ENCODE data around the gene LDHAL6B. TPM values are rescaled to one million over a fixed set of nuclear protein-coding genes. Genes with fewer than 3 reads are reported as not detected.

LDHAL6B gene
- polyA plus RNA-seq, 1 of the 3 experiments (the other 2 are of a cell fraction) = not detected

DNA sequence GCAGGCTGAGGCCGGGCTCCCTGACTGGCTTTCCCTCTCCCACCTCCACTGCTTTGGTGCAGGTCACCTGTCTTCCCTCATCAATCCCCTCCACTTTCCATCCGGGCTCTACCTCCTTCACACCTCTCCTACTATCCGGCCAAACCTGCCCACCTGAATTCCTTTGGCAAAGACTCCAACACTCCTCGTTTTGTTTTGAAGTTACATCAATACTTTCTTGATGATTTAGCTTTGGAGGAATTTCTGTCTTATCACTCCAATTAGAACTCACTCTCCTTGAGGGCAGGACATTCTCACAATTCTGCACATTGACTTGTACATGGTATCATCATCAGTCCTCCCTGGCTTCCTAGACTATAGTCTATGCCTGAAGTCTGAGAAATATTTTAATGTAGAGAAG lies 20.4 kb downstream of the LDHAL6B start:
- no peaks in the 10 kb centered on the region for H3K27me3 ChIP-seq (ENCODE audit: insufficient read depth)
- POLR2A ChIA-PET = no interaction called here
- no peak for DNase-seq
- peaks cover 0 to 14% of the 10 kb centered on the region in 2 experiments; a peak in 1 of 4 replicates for H3K4me1 ChIP-seq (ENCODE audit: control insufficient read depth in 1 of 2, insufficient read depth in 2 of 2, low read depth in 1 of 2, low read length in 1 of 2)
- H3K9me3 ChIP-seq = no peaks in the 10 kb centered on the region
- no peaks in the 10 kb centered on the region for H3K9me2 ChIP-seq
- H3K27ac ChIP-seq (ENCODE audit: low read depth in 2 of 2, low read length in 1 of 2) = no peak overlapping the region
- WGBS (ENCODE audit: low lambda C conversion rate) = 87% methylated on average over 4 of the region's 4 CpGs
- 0 out of 2 replicates have a peak, but pooled peaks cover 3% of the 10 kb centered on the region for H4K20me1 ChIP-seq (ENCODE audit: insufficient read depth)
- H3K4me2 ChIP-seq = no peak overlapping the region
- H3K79me2 ChIP-seq (ENCODE audit: insufficient read depth) = no peaks in the 10 kb centered on the region
- H3K36me3 ChIP-seq (replicated peaks in 1 of 2; ENCODE audit: control insufficient read depth in 1 of 2, insufficient read depth in 2 of 2, low read length in 1 of 2) = peaks cover 0 to 25% of the 10 kb centered on the region in 2 experiments
- H3K4me3 ChIP-seq (ENCODE audit: low read depth in 2 of 2, low read length in 1 of 2) = no peak overlapping the region
- CTCF ChIA-PET = no interaction called here
- H3K9ac ChIP-seq = no peak overlapping the region
- no peak for TF ChIP-seq POLR2AphosphoS5 (IDR thresholded peaks at IDR 0.05; ENCODE audit: low read depth, low read length)
- no peak for TF ChIP-seq CHD2 (IDR thresholded peaks at IDR 0.05; ENCODE audit: low read length, partially characterized antibody)
- no peak for TF ChIP-seq GATA2 (CRISPR knock-in tag; IDR thresholded peaks at IDR 0.05)
- TF ChIP-seq RXRA (IDR thresholded peaks at IDR 0.05; ENCODE audit: borderline replicate concordance, low read depth) = no peak
- TF ChIP-seq, protein P1, sequence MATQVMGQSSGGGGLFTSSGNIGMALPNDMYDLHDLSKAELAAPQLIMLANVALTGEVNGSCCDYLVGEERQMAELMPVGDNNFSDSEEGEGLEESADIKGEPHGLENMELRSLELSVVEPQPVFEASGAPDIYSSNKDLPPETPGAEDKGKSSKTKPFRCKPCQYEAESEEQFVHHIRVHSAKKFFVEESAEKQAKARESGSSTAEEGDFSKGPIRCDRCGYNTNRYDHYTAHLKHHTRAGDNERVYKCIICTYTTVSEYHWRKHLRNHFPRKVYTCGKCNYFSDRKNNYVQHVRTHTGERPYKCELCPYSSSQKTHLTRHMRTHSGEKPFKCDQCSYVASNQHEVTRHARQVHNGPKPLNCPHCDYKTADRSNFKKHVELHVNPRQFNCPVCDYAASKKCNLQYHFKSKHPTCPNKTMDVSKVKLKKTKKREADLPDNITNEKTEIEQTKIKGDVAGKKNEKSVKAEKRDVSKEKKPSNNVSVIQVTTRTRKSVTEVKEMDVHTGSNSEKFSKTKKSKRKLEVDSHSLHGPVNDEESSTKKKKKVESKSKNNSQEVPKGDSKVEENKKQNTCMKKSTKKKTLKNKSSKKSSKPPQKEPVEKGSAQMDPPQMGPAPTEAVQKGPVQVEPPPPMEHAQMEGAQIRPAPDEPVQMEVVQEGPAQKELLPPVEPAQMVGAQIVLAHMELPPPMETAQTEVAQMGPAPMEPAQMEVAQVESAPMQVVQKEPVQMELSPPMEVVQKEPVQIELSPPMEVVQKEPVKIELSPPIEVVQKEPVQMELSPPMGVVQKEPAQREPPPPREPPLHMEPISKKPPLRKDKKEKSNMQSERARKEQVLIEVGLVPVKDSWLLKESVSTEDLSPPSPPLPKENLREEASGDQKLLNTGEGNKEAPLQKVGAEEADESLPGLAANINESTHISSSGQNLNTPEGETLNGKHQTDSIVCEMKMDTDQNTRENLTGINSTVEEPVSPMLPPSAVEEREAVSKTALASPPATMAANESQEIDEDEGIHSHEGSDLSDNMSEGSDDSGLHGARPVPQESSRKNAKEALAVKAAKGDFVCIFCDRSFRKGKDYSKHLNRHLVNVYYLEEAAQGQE (IDR thresholded peaks at IDR 0.05; ENCODE audit: low read depth, low read length) = no peak
- TF ChIP-seq MEF2A (IDR thresholded peaks at IDR 0.05; ENCODE audit: borderline replicate concordance, low read depth) = no peak
- no peak for TF ChIP-seq SIN3A (IDR thresholded peaks at IDR 0.05; ENCODE audit: borderline replicate concordance, low read depth, low read length)
- TF ChIP-seq, protein P2, sequence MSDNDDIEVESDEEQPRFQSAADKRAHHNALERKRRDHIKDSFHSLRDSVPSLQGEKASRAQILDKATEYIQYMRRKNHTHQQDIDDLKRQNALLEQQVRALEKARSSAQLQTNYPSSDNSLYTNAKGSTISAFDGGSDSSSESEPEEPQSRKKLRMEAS (IDR thresholded peaks at IDR 0.05; ENCODE audit: low read depth) = no peak
- no peak for TF ChIP-seq TEAD4 (IDR thresholded peaks at IDR 0.05; ENCODE audit: borderline replicate concordance, insufficient read depth)
- no peak for TF ChIP-seq RCOR1 (IDR thresholded peaks at IDR 0.05; ENCODE audit: low read length)
- no peak for TF ChIP-seq FOXJ3 (CRISPR knock-in tag; IDR thresholded peaks at IDR 0.05)
- TF ChIP-seq FOSL2 (IDR thresholded peaks at IDR 0.05; ENCODE audit: borderline replicate concordance, low read depth) = no peak
- TF ChIP-seq, protein P3, sequence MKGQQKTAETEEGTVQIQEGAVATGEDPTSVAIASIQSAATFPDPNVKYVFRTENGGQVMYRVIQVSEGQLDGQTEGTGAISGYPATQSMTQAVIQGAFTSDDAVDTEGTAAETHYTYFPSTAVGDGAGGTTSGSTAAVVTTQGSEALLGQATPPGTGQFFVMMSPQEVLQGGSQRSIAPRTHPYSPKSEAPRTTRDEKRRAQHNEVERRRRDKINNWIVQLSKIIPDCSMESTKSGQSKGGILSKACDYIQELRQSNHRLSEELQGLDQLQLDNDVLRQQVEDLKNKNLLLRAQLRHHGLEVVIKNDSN (IDR thresholded peaks at IDR 0.05; ENCODE audit: borderline replicate concordance, low read depth) = no peak
- no peak for TF ChIP-seq SMC3 (IDR thresholded peaks at IDR 0.05; ENCODE audit: low read depth, low read length)
- TF ChIP-seq, protein P4, sequence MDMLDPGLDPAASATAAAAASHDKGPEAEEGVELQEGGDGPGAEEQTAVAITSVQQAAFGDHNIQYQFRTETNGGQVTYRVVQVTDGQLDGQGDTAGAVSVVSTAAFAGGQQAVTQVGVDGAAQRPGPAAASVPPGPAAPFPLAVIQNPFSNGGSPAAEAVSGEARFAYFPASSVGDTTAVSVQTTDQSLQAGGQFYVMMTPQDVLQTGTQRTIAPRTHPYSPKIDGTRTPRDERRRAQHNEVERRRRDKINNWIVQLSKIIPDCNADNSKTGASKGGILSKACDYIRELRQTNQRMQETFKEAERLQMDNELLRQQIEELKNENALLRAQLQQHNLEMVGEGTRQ (IDR thresholded peaks at IDR 0.05; ENCODE audit: borderline replicate concordance, low read depth, low read length) = no peak
- TF ChIP-seq MXI1 (IDR thresholded peaks at IDR 0.05; ENCODE audit: low read depth, low read length) = no peak
- TF ChIP-seq, protein P5, sequence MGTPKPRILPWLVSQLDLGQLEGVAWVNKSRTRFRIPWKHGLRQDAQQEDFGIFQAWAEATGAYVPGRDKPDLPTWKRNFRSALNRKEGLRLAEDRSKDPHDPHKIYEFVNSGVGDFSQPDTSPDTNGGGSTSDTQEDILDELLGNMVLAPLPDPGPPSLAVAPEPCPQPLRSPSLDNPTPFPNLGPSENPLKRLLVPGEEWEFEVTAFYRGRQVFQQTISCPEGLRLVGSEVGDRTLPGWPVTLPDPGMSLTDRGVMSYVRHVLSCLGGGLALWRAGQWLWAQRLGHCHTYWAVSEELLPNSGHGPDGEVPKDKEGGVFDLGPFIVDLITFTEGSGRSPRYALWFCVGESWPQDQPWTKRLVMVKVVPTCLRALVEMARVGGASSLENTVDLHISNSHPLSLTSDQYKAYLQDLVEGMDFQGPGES (IDR thresholded peaks at IDR 0.05; ENCODE audit: low read depth, low read length) = no peak
- no peak for TF ChIP-seq JUND (IDR thresholded peaks at IDR 0.05)
- H2AFZ ChIP-seq (ENCODE audit: low read depth) = no peak overlapping the region
- H3F3A ChIP-seq (replicated peaks; ENCODE audit: insufficient read depth) = peaks cover 12% of the 10 kb centered on the region
